Anterior cingulate cortex (tissue), 58 donors: Measurements from ENCODE around the gene CASTOR1.

Experiments
- DNase-seq, 58 donors: peaks; one replicate each; lab custom pipeline; 2025; lab: John Stamatoyannopoulos, UW

CASTOR1 gene

DNA sequence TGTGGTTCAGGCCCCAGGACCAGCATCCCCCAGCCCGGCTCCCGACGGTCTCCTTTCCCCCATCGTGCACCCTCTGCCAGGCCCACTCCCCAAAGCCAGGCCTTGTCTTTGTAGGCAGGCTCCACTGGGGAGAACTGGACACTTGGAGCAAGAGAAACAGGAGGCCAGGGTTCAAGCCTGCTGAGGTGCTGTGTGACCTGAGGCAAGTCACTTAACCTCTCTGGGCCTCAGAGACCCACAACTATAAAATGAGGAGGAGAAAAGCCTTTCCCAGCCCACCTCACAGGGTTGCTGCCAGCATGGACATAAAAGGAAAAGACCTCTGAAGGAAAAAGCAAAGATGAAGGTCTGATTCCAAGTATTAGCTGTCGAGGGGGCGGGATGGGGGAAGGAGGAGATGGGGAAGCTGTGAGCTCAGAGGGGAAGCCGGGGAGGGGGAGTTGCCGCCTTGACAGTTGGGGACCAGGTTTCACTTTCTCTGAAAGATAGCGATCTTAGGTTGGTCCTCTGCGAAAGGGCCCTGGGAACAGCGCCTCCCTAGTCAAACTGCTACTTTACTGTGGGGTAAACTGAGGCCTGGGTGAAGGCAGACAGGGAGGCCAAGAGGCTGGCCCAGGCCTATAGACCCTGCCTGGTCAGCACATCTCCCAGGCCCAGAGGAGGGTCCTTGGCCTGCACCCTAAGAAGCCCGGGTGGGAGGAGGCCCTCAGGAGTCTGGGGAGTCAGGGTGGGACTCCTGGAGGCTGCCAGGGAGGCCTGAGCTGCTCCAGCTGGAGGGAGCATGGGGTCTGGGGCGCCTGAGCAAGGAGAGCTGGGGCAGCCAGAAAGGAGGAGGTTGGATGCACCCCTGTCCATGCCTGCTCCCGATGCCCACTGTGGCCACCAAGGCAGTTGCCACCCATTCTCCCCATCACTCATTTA is 21.7 kb downstream of the CASTOR1 start:
- peak in 1 of 58 donors; percentile 17 for DNase-seq

DNA sequence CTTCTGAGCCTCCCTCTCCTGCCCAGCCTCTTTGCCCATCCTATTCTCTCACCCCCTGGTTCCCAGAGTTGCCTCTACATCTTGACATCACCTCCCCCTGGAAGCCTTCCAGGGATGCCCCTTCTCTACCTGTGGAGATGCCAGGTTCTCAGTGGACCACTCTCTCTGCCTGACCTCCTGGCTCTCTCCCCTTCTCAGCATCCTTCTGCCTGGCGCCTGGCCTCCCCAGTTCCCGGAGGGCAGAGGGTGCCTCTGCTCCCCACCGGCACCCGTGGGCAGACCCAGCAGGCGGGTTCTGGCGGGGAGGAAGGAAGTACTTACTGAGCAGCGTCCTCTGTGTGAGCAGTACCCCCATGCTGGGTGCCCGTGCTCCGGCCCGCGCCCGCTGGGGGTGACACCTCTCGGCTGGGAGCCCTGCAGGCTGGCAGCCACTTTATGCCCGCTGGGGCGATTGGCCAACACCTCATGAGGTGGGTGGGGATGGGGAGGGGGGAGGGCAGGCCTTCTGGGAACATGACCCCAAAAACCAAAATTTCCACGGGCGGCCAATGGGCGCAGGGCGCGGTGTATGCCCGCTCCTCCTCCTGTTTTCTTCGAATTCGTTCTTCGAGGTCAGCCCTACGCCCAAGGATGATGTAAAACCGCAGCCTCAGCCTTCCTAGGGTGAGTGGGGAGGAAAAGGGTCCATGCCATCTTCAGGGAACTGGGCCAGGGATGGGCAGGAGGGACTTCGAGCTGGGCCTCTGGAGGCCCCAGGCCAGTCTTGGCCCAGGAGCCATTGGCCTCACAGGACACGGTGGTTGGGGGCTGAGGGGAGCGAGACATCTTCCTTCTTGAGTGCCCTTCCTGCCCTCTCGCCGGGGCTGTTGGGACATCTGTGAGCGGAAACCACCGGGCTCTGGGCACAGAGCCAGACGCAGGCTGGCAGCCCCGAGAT is 22.6 kb downstream of the CASTOR1 start, which contains the start of gene OSM:
Gene OSM (minus strand): TSS at position 407 of the 937 bp plus-strand sequence. CDS start 52 bp downstream, at position 355.
- peak in 23 of 58 donors; percentile 5 to 47 (median 20) for DNase-seq

DNA sequence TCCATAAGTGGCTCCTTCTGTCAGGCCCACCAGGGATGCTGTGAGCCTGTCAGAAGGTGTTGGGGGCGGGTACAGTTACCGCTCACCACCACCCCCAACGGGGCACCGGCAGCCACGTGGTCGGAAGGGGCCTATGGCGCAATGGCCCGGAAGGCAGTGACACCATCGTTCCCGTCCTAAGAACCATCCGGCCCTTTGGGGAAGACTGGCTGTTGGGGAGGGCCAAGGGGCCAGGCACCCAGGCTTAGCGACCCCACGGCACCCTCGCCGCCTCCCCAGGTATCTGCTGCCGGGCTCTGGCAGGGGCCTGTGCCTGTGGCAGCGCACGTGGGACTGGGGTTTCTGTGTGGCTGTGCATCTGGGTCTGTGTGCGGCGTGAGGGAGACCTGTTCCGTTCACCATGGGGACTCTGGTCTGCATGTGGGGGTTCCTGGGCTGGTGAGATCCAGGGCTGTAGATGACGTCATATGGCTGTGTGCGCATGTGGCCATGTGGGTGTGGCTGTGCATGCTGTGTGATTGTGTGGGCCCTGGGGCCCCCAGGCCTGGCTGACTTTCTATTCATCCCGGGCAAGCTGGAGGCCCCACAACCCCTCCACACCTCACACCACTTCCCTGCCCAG is 23.4 kb downstream of the CASTOR1 start:
- DNase-seq, result peak in 13 of 58 donors; percentile 8 to 51 (median 19)

DNA sequence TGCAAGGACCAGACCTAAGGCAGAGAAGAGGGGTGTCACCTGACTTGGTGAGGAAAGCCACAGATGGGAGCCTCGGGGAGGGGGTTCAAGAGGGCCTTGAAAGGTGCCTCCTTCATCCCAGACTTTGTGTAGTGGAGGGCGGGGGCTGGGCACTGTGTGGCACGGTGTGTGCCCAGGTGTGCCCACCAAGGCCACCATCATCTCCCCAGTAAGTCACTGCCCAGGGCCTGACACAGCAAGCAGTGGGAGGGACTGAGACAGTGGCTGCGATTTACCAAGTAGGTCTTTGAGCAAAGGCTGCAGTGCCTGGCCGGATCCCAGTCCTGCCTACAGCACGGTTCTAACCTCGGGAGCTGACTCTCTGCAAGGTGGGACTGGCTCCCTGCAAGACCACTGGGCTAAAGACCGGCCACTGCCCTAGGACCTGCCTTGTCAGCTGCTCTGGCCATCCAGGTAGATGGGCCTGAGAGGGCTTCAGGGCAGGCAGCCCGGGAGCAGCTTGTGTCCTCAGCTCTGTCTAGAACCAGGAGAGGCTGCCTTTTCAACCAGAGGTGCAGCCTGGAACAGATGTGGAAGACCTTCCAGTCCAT is 24.1 kb downstream of the CASTOR1 start:
- no peak for DNase-seq

DNA sequence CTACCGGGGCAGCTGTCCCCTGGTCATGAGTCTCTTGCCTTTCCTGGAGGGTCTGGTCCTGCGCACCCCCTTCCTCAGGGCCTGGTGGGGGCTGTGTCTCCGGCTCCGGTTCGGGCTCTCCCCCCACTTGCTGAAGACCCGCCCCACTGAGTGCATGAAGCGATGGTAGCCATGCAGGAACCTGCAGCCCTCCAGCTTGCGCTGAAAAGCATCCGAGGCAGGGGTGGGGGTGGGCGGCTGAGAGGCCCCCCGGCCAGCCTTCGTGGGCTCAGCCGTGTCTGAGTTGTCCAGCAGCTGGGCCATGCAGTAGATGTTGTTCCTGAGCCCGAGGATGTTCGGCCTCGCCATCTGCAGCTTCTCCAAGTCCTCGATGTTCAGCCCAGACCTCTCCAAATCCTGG is 25.4 kb downstream of the CASTOR1 start:
- no peak for DNase-seq

- peak in 51 of 58 donors; percentile 8 to 81 (median 48) for DNase-seq
Observed at GRCh38 chr22:30262917-30263741, 26.2 kb downstream of the CASTOR1 start.

- no peak for DNase-seq
Observed at GRCh38 chr22:30262112-30262511, 27.2 kb downstream of the CASTOR1 start.

DNA sequence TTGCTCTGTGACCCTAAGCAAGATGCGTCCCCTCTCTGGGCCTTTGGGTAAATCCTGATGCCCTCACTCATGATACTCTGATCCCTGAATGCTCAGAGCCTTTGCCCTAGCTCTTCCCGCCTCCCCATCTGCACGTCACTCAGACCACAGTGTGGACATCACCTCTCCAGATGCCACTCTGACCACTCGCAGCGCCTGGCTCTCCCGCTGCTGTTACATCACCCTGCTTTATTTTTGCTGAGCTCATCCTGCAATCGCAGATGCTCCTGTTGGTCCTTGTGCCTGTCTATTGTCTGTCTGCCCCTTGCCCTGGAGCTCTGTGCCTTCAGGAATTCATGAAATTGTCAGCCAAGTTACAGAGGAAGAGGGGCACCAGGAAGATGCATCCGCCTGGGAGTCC is 28.2 kb downstream of the CASTOR1 start:
- DNase-seq, result no peak

DNA sequence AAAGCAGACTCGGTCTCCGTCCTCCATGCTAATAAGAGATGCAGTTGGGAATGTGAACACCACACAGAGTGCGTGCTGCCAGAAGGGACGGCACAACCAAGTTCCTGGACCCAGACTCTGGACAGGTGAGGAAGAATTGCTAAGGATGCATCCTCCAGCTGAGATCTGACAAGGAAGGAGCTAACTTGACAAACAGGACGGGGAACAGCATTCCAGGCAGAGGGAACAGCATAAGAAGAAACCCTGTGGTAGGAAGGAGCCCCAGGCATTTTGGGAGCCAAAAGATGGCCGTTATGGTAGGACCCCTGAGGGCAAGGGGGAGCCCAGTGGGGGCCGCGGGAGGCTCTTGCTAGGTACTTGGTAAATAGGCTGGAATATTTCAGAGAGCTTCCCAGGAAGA is 28.6 kb downstream of the CASTOR1 start:
- no peak for DNase-seq

- DNase-seq, result no peak
Observed at GRCh38 chr22:30260276-30260675, 29.0 kb downstream of the CASTOR1 start.

- no peak for DNase-seq
Observed at GRCh38 chr22:30254314-30254713, 35.0 kb downstream of the CASTOR1 start.

GRCh38 chr22:30253205-30253852 is 36.0 kb downstream of the CASTOR1 start:
- DNase-seq, result peak in 40 of 58 donors; percentile 10 to 82 (median 46)

GRCh38 chr22:30252411-30253204 is 36.7 kb downstream of the CASTOR1 start:
- DNase-seq, result peak in 1 of 58 donors; percentile 53

- no peak for DNase-seq
Observed at GRCh38 chr22:30251711-30252110, 37.6 kb downstream of the CASTOR1 start.

DNA sequence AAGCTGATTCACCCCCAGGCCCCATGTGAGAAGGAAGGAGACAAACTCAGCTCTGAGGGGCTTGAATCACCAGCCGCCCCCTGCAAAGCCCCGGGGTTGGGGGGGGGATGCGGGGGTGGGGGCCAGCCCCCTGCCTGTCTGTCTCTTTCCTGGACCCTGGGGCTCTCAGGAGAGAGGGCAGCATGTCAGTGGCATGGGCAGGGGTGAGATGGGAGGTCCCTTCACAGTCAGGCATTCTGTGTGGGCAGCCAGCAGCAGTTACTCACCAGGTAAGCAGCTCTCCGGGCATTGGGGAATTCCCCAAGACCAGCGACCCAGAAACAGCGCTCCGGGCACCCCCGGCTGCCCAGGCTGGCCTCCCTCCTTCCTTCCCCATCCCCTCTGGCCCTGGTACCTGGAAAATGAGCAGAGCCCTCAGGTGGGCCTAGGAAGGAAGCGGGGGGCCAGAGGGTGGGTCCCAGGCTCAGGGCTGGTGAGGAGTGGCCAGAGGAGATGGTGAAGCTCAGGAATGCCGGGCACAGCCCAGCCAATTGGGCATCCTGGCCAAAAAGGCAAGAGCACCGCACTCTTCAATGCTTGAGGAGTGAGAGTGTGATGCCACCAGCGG is 38.5 kb downstream of the CASTOR1 start:
- DNase-seq, result no peak

DNA sequence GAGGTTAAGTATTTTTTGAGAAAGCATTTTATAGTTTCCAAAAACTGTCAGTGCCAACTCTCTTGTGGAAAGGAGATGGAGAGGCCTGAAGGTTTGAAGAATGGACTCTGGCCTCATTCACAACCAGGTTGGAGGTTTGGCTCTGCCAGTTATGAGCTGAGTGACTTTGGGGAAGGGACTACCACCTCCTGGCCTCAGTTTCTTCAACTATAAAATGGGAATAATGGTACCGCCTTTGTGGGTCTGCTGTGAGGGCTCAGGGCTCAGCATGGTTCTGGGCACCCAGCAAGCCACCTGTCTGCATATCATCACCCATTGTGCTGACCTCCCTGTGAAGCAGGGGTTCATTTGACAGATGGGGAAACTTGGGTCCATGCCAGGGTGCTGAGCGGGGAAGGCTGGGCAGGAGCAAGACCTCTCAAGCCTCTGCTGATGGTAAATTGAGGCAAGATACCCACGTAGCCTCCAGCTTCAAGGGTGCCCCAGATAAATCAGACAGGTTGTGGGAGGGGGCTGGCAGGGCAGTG is 39.2 kb downstream of the CASTOR1 start:
- DNase-seq, result no peak
